Fibroblast of the aortic adventitia (primary cell): Measurements from ENCODE around the gene TWIST2. TPM values are rescaled to one million over a fixed set of nuclear protein-coding genes. Genes with fewer than 3 reads are reported as not detected.

Experiments
- DNase-seq: peaks from one replicate; pipeline ENCODE4 v3.0.0-alpha.2; 2010; ENCODE audit warnings: low read depth
- H3K4me3 ChIP-seq: 2 replicates; pipeline ENCODE4 v1.5.1; 2011; ENCODE audit warnings: low read depth, mild to moderate bottlenecking, control low read depth, low read length, moderate library complexity
- CTCF ChIP-seq: IDR thresholded peaks from 2 replicates; pipeline ENCODE4 v1.5.1; 2011; ENCODE audit warnings: mild to moderate bottlenecking, low read length, control low read depth, inconsistent platforms; ENCODE audit not compliant: insufficient read depth
- total RNA-seq: library from RNA; depleted of rRNA; stranded (reverse); fragments of >200 nt; gene quantifications from 2 replicates; pipeline ENCODE4 v1.2.3, GENCODE V29; 2012; ENCODE audit warnings: low replicate concordance

TWIST2 gene
- total RNA-seq, 1 donor = 64.1 TPM

- TF ChIP-seq CTCF = no peak
- H3K4me3 ChIP-seq = no peak overlapping the region
- no peak for DNase-seq
These were observed 73.9 kb downstream of the TWIST2 start for GRCh38 chr2:238921681-238922319.

DNA sequence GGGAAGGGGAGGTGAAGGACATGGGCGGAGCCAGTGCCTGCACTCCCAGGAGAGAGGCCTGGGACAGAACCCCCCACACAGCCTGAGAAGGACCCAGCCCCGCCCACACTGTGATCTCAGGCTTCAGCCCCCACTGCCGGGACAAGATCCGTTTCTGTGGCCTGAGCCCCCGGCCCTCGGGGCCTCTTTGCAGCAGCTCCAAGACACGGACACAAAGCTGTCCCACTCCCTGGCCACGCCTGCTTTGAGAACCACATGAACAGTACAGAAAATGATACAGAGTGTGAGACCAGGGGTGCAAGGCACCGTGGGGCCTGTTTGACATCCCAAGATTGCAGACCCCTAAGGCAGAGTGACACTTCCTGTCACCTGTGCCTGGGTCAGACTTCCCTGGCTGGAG lies 74.5 kb downstream of the TWIST2 start:
- TF ChIP-seq CTCF = no peak
- DNase-seq = no peak

DNA sequence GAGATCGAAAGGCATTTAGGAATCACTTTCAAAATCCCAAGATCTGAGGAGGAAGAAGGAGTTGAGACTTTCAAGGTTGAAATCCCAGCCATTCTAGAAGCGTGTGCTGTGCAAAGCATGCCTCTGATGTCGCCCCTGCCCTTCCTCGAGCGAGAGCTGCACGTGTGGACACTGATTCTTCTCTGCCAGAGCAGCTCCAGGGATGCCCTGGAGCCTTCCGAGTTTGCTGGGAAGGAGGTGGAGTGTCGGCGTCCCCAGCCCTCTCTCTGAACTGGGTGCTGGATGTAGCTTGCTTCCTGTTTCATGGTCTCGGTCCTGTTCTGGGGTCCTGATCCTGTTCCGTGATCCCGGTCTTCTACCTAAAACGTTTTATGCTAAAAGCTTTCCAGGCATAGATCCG lies 76.1 kb downstream of the TWIST2 start:
- no peak for DNase-seq
- no peak overlapping the region for H3K4me3 ChIP-seq
- no peak for TF ChIP-seq CTCF

More for the DNA sequence above, 74.5 kb downstream of the TWIST2 start:
- no peak overlapping the region for H3K4me3 ChIP-seq

GRCh38 chr2:238924796-238925195 lies 76.9 kb downstream of the TWIST2 start:
- no peak for DNase-seq
- H3K4me3 ChIP-seq = no peak overlapping the region
- TF ChIP-seq CTCF = no peak

- DNase-seq = no peak
- TF ChIP-seq CTCF = no peak
- no peak overlapping the region for H3K4me3 ChIP-seq
These were observed 77.4 kb downstream of the TWIST2 start for GRCh38 chr2:238925281-238925680.

- no peak for TF ChIP-seq CTCF
- no peak overlapping the region for H3K4me3 ChIP-seq
- no peak for DNase-seq
These were observed 78.1 kb downstream of the TWIST2 start for GRCh38 chr2:238925816-238926521.
